Amniotic stem cell (primary cell): Measurements from ENCODE around the gene PRKCE.
"Not testable (repeated sequence)": the region's sequence is repeated elsewhere in the genome, so short reads cannot be mapped to it uniquely, and the experiment has no call there.

ENCODE experiments used
- DNase-seq: peaks from one replicate; lab custom pipeline; 2025; lab: John Stamatoyannopoulos, UW

Gene PRKCE

DNA sequence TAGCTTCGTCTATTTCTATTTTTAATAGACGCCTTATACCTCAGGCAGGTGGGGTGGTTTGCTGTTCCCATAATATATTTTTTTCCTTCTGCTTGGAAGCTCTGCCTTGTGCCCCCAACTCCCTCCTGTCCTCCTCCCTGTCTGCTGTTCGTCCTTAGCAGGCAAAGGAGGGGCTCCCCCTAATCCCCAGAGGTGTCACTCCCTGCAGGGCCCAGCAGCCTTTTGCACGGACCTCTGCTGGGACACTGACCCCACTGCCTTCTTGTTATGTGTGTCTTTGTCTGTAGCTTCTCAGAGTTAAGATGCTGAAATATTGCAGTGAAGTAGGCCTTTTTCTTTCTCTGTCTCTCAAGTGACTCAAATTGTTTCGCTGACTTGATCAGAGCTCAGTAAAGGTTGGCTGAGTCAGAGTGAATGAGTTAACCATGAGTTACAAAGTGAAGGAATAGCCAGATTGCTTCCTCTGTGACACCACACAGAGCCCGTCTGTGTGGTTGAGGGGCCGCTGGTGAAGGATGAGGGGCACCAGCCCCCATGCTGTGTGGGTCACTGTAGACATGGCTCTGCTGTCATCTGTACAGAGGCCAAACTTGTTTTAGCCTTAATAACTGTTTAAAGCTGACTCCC is 47.7 kb downstream of the PRKCE start:
- DNase-seq, result peak; percentile 72

DNA sequence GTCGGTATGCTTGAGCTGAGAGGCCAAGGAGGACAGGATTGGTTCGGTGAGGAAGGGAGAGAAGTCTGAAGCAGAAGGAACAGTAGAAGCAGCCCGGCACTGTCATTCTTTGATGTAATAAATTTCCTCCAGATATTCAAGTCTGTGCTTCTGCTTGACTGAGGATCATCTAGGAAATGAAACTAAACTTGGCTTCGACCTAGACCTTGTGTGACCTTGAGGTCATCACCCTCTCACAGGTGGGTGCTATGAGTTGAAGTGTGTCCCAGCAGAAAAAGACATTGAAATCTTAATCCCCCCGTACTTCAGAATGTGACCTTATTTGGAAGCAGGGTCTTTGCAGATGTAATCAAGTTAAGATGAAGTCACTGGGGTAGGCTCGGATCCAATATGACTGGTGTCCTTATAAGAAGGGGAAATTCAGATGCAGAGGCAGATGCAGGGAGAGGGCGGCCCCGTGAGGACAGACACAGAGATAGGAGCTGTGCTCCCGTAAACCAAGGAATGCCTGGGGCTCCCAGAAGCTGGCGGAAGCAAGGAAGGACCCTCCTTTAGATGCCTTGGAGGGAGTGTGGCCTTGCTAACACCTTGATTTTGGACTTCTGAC is 49.0 kb downstream of the PRKCE start:
- no peak for DNase-seq

DNA sequence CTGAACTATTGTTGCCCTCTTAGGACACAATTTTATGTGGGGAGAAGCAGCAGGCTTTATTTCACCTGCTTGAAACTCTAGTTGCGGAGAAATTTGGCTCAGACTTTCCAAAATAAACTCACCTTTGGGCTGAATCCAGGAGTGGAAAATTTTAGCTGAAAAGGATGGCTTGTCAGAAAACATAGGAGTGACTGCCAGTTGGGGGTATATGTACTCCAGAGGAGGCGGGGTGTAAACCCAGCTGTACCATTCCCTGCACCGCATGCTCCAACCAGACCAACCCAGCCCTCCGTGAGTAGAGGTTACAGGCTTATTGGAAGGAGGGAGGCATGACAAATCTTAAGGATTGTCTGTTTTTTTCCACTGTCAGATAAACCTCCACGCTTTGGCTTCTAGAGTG is 53.8 kb downstream of the PRKCE start:
- no peak for DNase-seq

DNA sequence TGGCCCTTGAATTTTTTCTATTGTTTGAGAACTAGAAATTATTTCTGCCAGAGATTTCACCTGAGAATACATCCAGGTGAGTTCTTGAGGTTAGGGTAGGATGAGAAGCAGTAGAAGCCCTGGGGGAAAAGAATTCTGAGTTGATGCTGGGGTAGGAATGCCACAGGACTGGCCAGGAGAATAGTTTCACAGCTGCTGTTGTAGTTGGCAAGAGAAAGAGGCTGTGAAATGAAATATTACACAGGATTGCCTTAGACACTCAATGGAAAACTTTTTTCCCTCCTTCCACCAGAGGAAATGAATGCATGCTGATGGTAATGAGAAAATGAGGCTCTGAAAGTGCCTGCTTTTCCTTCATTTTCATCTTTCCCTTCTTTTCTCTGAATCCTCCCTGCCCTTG is 54.6 kb downstream of the PRKCE start:
- no peak for DNase-seq

DNA sequence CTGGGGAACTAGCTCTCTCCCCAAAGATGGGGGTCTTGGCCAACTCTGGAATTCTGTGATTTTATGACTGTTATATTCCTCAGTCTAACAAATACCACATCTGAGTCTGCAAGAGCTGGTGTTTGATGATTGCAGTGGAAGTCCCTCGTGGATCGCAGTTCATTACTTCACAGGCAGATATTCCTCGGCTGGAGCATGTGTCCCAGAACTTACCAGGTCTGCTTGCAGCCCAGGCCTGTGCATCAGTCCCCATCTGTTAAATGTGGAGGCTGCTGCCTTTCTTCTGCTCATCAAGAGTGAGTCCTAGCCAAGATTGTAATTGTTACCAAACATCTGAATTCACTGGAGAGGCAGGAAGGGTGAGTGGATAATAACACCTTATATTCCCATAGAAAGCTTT is 55.5 kb downstream of the PRKCE start:
- no peak for DNase-seq

DNA sequence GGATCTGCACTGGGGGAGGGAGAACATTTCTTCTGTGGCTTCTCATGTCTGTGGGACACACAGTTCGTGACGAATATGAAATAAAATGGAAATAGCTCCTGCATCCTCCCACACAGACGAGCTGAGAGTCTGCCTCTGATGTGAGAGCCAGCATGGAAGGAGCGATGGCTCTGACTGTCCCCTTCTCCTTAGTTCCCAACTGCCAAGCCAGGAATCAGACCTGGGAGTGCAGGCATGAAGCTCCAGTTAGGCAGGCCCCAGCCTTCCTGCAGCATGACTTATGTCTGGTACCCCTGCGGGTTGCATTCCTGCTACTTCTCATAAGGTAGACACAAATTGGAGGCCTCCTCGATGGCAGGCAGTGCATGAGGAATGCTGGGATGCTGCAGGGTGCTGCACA is 56.2 kb downstream of the PRKCE start:
- no peak for DNase-seq

DNA sequence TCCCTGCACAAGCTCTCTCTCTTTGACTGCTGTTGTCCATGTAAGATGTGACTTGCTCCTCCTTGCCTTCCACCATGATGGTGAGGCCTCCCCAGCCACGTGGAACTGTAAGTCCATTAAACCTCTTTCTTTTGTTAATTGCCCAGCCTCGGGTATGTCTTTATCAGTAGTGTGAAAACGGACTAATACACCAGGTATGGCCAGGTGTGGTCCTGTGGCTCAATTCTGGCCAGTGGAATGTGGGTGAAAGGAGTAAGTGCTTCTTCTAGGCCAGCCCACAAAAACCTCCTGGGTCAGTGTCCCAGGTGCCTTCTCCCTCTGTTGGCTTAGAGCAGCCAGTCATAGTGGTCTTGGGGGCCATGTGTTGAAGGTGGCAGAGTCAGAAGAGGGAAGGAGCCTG is 57.0 kb downstream of the PRKCE start:
- DNase-seq, result no peak

DNA sequence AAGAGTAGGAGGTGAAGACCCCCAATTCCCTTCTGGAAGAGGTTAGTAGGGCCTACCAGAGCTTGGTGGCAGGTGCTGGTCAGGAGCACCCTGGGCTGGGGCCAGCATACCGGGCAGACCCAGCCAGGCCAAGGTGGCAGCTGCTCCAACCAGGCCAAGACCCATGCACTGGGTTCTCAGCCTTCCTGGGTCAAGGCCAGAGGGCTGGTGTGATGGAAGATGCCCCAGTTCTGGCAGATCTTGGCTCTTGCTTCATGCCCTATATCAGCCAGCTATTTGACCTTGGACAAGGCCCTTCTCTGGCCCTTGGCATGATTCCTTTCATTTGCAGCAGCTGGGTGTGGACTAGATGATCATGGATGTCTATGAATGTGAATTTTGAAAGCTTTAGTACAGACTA is 57.7 kb downstream of the PRKCE start:
- no peak for DNase-seq

DNA sequence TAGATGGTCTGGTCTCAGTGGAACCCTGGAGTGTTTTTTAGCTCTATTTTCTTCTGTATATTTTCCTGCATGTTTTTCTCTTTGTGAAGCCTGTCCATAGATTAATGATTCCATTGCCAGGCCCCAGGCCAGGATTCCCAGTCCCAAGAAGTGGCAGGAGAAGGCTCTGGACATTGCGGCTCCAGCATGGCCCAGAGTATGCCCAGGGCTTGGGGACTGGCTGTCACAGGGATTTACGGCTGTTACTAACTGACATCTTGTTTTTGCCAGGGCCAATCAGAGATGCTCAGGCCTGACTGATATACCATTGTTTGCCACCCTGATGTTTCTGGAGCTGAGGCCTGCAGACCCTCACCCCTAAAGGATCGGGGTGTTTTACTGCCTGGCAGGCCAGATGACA is 59.0 kb downstream of the PRKCE start:
- no peak for DNase-seq

DNA sequence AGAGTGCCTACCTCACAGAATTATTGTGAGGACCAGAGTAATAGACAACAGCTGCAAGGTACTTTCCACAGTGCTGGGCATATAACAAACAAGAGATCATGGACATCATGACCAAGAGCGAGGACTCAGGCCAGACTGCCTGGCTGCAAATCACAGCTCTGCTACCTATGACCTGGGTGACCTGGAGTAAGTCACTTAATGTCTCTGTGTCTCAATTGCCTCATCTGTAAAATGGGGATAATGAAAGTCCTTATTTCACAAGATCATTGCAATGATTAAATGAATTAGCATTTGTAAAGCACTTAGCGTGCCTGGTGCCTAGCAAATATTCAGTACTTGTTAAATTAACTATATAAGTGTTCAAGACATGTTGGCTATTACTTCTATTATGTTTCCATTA is 59.7 kb downstream of the PRKCE start:
- no peak for DNase-seq

DNA sequence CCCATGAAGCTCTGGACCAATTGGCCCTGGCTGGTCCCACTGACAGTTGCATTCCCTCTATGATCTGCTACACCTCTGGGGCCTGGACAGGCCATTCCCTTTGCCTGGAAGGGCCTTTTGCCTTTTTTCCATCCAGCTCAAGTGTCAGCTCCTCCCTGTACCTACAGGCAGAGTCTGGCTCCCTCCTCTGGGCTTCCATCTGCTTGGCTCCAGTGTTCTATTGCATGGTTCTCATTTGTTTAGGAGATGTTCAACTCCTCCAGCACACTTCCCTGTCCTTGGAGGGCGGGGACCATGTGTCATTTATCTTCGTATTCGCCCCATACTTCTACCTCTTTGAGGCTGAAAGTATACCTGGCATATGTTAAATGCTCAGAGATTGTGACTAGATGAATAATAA is 61.1 kb downstream of the PRKCE start:
- DNase-seq, result no peak

DNA sequence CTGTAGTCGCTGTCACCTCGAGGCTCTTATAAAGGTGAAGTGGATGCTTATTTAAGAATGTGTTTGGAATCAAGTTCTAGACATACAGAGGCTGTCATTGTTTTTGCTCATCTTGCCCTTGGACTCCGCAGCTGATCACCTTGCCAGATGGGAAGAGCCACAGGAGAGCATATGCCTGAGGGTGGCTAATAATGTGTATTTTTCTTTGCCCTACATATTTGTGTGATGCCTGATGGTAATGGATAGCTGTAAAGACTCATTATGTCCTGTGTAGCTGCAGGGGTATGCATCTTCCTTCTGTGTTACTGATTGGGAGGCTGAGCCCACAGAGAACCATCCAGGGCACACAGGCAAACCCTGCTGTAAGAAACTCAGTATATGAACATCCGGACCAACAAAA is 61.7 kb downstream of the PRKCE start:
- DNase-seq, result no peak

DNA sequence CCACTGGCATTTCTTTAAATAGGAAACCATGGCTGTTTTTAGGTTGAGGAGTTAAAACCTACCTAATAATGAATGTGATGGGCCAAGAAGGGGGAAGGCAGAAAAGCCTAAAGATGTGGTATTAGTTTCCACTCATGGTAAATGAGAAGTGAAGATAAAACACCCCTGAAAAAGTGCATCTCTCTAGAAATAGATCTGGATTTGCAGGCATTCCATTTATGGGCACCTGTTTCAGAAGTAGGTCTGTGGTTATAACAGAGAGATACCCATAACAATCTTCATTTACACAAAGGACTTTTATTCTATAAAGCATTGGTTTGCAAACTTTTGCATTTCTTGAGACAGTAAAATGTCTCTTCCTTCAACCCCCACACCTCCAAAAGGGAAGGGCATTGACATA is 62.1 kb downstream of the PRKCE start:
- no peak for DNase-seq

DNA sequence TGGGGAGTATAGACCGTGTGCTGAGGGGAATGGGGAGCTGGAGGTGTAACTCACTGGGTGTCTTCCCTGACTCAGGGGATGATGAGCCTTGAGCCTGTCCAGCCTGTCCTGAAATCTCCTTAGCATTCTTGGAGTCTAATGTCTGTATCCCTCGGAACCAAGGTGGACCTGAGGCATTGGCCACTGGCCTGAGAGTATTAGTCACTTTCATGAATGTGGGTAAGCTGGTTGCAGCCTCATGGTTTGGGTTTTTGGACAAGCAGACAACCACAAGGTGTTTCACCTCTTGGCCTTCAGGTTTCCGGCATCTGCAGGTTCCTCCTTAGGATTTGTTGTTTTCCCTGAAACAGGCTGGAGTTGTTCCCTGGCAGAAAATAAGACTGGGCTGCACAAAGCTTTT is 63.2 kb downstream of the PRKCE start:
- no peak for DNase-seq

DNA sequence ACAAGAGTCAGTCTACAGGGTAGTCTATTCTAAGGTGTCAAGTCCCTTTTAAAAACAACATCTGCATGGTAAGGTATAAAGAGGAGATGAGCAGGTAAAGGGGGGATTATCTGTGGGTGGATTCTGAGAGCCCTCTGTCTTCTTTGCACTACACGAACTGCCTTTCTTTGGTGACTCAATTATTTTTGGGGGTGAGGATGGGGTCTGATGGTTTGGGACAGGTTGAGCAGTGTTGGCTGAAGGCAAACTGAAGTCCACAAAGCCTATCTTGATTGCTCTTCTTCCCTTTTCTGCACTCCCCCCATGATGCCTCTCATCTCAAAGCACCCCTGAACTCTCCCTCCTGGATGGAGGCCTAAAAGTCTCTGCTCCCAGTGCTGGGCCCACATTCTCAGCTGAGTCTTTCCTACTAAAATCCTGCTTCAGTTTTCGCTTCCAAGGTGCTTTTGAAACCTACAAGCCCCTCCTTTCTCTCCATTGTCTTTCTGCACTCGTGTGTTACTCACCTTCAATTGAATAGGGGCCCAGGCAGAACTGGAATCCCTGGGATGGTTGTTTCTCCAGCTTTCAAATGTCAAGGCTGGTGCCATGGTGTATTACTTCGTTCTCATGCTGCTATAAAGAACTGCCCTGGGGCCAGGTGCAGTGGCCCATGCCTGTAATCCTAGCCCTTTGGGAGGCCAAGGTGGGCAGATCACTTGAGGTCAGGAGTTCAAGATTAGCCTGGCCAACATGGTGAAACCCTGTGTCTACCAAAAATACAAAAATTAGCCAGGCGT is 64.3 kb downstream of the PRKCE start:
- DNase-seq, result no peak

DNA sequence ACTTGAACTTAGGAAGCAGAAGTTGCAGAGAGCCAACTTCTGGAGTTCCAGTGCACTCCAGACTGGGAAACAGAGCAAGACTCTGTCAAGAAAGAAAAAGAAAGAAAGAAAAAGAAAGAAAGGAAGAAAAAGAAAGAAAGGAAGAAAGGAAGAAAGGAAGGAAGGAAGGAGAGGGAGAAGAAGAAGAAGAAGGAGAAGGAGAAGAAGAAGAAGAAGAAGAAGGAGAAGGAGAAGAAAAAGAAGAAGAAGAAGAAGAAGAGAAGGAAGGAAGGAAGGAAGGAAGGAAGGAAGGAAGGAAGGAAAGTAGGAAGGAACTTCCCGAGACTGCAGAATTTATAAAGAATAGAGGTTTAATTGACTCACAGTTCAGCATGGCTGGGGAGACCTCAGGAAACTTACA is 65.0 kb downstream of the PRKCE start:
- DNase-seq, result not testable (repeated sequence)

DNA sequence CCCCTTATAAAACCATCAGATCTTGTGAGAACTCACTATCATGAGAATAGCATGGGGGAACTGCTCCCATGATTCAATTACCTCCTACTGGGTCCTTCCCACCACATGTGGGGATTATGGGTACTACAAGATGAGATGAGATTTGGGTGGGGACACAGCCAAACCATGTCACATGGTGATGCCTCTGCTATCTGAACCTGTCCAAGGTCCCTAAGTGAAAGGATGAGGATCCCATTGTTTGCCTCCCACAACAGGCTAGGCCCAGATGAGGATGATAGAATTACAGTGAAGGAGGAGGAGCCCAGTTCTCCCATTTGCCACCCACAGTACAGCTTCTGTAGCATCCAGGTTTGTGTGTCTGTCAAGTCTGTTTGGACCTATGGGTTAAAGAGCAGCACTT is 65.4 kb downstream of the PRKCE start:
- no peak for DNase-seq

DNA sequence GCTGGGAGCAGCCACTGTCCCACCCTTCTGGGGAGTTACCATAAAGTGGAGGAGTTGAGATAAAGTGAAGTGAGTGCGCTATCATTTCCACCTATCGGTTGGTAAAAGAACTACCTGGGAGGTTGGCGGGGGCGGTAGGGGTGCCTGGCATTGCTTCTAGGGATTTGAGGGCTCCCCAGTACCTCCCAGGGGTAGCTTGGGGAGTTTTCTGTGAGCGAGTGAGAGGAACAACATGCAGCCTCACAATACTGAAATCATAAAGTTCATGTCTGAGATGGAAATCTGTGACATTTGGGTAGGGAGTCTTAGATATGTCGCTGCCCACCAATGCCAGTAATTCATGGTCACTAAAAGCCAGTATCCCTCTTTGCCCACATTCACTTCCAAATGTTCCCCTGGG is 68.7 kb downstream of the PRKCE start:
- no peak for DNase-seq

DNA sequence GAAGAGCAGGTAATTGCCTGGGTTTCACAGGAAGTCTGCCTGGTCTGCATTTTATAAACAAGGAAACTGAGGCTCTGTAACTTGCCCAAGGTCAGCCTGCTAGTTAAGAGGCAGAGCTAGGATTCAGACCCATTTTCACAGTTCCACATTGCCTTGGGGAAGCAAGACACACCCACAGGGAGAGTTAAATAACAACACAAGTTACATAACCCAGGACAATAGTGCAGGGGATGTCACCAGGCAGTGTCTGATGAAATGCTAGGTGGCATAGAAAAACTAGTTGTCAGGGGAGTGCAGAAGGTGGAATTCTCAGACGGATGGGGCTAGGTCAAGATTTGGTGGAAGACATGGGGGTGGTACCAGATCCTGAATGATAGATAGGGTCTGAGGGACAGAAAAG is 69.7 kb downstream of the PRKCE start:
- no peak for DNase-seq

DNA sequence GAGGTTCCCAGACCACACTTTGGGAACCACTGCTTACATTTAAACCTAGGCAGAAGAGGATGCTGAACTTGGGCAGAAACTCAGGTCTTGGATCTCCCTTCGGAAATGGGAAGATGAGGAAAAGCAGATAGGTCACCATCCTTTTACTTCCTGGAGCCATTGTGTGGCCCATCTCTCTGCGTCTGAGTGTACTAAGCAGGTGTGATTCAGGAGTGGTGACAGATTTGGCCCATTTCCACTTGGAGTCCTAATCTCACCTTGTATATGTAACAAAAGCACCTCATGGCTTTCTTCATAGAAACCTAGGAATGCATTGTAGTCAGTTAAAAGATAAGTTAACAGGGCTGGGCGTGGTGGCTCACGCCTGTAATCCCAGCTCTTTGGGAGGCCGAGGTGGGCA is 71.0 kb downstream of the PRKCE start:
- no peak for DNase-seq

DNA sequence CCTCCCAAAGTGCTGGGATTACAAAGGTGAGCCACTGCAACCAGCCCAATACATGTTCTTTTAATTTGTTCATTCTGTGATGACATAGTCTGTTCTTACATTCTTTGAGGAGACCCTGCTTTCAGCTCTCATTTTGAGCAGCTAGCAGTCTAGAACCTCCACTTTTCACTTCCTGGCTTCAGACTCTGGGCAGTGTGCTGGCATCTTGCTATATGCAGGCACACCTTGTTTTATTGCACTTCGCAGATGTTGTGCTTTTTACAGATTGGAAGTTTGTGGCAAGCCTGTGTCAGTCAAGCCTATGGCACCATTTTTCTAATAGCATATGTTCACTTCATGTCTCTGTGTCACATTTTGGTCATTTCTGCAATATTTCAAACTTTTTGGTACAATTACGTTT is 72.4 kb downstream of the PRKCE start:
- DNase-seq, result no peak

DNA sequence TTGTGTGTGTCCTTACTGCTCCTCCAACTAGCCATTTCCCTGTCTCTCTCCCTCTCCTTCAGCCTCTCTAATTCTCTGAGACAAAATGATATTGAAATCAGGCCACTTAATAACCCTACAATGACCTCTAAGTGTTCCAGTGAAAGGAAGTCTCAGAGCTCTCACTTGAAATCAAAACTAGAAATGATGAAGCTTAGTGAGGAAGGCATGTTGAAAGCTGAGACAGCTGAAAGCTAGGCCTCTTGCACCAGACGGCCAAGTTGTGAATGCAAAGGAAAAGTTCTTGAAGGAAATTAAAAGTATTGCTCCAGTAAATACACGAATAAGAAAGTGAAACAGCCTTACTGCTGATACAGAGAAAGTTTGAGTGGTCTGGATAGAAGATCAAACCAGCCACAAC is 72.9 kb downstream of the PRKCE start:
- no peak for DNase-seq

DNA sequence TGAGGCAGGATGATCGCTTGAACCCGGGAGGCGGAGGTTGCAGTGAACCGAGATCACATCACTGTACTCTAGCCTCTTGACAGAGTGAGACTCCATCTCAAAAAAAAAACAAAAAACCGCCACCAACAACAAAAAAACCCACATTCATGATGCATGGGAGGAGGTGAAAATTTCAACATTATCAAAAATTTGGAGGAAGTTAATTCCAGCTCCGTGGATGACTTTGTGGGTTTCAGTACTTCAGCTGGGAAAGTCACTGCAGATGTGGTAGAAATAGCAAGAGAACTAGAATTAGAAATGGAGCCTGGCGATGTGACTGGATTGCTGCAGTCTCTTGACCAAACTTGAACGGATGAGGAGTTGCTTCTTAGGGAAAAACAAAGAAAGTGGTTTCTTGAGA is 74.3 kb downstream of the PRKCE start:
- DNase-seq, result no peak

DNA sequence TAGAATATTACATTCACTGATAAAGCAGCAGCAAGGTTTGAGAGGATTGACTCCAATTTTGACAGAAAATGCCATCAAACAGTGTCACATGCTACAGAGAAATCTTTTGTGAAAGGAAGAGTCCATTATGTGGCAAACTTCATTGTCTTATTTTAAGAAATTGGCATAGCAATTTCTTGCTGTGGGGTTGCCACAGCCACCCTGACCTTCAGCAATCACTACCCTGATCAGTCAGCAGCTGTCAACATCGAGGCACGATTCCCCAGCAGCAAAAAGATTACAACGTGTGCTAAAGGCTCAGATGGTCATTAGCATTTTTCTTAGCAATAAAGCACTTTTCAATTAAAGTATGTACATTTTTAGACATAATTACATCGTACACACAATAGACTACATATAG is 74.7 kb downstream of the PRKCE start:
- no peak for DNase-seq
